ENCODE data around the gene MLYCD.

The MLYCD gene

GRCh38 chr16:83958137-83958845 is 59.4 kb downstream of the MLYCD start:
- DNase-seq: no peak

GRCh38 chr16:83958846-83959565 is 60.1 kb downstream of the MLYCD start:
- DNase-seq: no peak

- DNase-seq: no peak
Observed at GRCh38 chr16:83959656-83960434, 60.9 kb downstream of the MLYCD start.

GRCh38 chr16:83960521-83961249 is 61.8 kb downstream of the MLYCD start:
- no peak for DNase-seq

GRCh38 chr16:83961591-83961990 is 62.7 kb downstream of the MLYCD start:
- no peak for DNase-seq

- no peak for DNase-seq
Observed at GRCh38 chr16:83963277-83964119, 64.6 kb downstream of the MLYCD start.

GRCh38 chr16:83964684-83965443 is 65.9 kb downstream of the MLYCD start:
- DNase-seq: no peak

GRCh38 chr16:83965444-83966152 is 66.7 kb downstream of the MLYCD start:
- no peak for DNase-seq

GRCh38 chr16:83966153-83966696 is 67.3 kb downstream of the MLYCD start:
- no peak for DNase-seq

GRCh38 chr16:83967091-83967490 is 68.2 kb downstream of the MLYCD start:
- no peak for DNase-seq

GRCh38 chr16:83967838-83968305 is 69.0 kb downstream of the MLYCD start, which contains the start of gene NECAB2:
NECAB2 (plus strand) TSS chr16:83968244; CDS start chr16:83968649, 405 bp downstream.
- no peak for DNase-seq

- DNase-seq: no peak
Observed at GRCh38 chr16:83968306-83968851, 69.5 kb downstream of the MLYCD start.

GRCh38 chr16:83968891-83969649 is 70.2 kb downstream of the MLYCD start:
- DNase-seq: no peak

GRCh38 chr16:83969771-83970429 is 71.0 kb downstream of the MLYCD start:
- DNase-seq: no peak

GRCh38 chr16:83970430-83970815 is 71.5 kb downstream of the MLYCD start:
- no peak for DNase-seq

GRCh38 chr16:83971165-83972130 is 72.5 kb downstream of the MLYCD start:
- DNase-seq: no peak
